Skeletal muscle satellite cell (primary cell): ENCODE results near the gene ESAM.
"Not testable (repeated sequence)": the region's sequence is repeated elsewhere in the genome, so short reads cannot be mapped to it uniquely, and the experiment has no call there.

Experiments
- H3K27me3 ChIP-seq: 2 replicates; pipeline ENCODE4 v1.7.0; 2013; ENCODE audit warnings: low read length; ENCODE audit not compliant: control insufficient read depth, insufficient read depth
- H3K36me3 ChIP-seq: 2 replicates; pipeline ENCODE4 v1.7.0; 2013; ENCODE audit warnings: mild to moderate bottlenecking, control low read depth, low read length; ENCODE audit not compliant: insufficient read depth
- H3K4me1 ChIP-seq: 2 replicates; pipeline ENCODE4 v1.7.0; 2013; ENCODE audit warnings: low read length; ENCODE audit not compliant: control insufficient read depth, insufficient read depth
- H3K4me2 ChIP-seq: 2 replicates; pipeline ENCODE4 v1.7.0; 2013; ENCODE audit warnings: mild to moderate bottlenecking, low read length
- H3K4me3 ChIP-seq: 2 replicates; pipeline ENCODE4 v1.7.0; 2013; ENCODE audit warnings: low read length
- H3K9ac ChIP-seq: 2 replicates; pipeline ENCODE4 v1.7.0; 2013; ENCODE audit warnings: mild to moderate bottlenecking, low read depth, low read length, moderate library complexity
- H3K9me3 ChIP-seq: replicated peaks from 2 replicates; pipeline ENCODE4 v1.7.0; 2013; ENCODE audit warnings: mild to moderate bottlenecking, control low read depth, low read length

ESAM gene

GRCh38 chr11:124796312-124796711 is 34.2 kb upstream of the ESAM start:
- no peaks in the 10 kb centered on the region for H3K27me3 ChIP-seq
- no peak overlapping the region for H3K4me2 ChIP-seq
- H3K36me3 ChIP-seq: no peaks in the 10 kb centered on the region
- no peak overlapping the region for H3K4me3 ChIP-seq
- H3K9me3 ChIP-seq: no peaks in the 10 kb centered on the region
- no peak overlapping the region for H3K9ac ChIP-seq
- H3K4me1 ChIP-seq: peaks cover 35% of the 10 kb centered on the region

- Histone ChIP-seq H3K36me3 (no peaks in the 10 kb centered on the region), H3K4me2 (no peak overlapping the region), H3K27me3 (no peaks in the 10 kb centered on the region), H3K4me1 (peaks cover 26% of the 10 kb centered on the region), H3K9ac (no peak overlapping the region), H3K4me3 (no peak overlapping the region), H3K9me3 (no peaks in the 10 kb centered on the region)
Measured at GRCh38 chr11:124793466-124794278, 31.6 kb upstream of the ESAM start.

- Histone ChIP-seq H3K36me3 (no peaks in the 10 kb centered on the region), H3K9me3 (no peaks in the 10 kb centered on the region), H3K9ac (no peak overlapping the region), H3K27me3 (no peaks in the 10 kb centered on the region), H3K4me3 (no peak overlapping the region), H3K4me2 (no peak overlapping the region), H3K4me1 (peaks cover 23% of the 10 kb centered on the region)
Measured at GRCh38 chr11:124791626-124792341, 29.7 kb upstream of the ESAM start.

GRCh38 chr11:124788521-124788920 is 26.4 kb upstream of the ESAM start:
- Histone ChIP-seq H3K27me3 (no peaks in the 10 kb centered on the region), H3K4me3 (no peak overlapping the region)

GRCh38 chr11:124784051-124784450 is 22.0 kb upstream of the ESAM start:
- Histone ChIP-seq H3K9me3 (no peaks in the 10 kb centered on the region), H3K36me3 (no peaks in the 10 kb centered on the region), H3K9ac (no peak overlapping the region), H3K4me2 (no peak overlapping the region), H3K4me1 (peaks cover 5% of the 10 kb centered on the region), H3K27me3 (no peaks in the 10 kb centered on the region), H3K4me3 (no peak overlapping the region)

More at GRCh38 chr11:124788521-124788920, 26.4 kb upstream of the ESAM start:
- Histone ChIP-seq H3K4me1 (peaks cover 22% of the 10 kb centered on the region), H3K9me3 (no peaks in the 10 kb centered on the region), H3K36me3 (no peaks in the 10 kb centered on the region), H3K9ac (no peak overlapping the region), H3K4me2 (no peak overlapping the region)

- H3K4me1 ChIP-seq: peaks cover under 1% of the 10 kb centered on the region
- no peak overlapping the region for H3K4me3 ChIP-seq
- H3K4me2 ChIP-seq: no peak overlapping the region
- H3K9me3 ChIP-seq: no peaks in the 10 kb centered on the region
- no peak overlapping the region for H3K9ac ChIP-seq
- no peaks in the 10 kb centered on the region for H3K27me3 ChIP-seq
- H3K36me3 ChIP-seq: no peaks in the 10 kb centered on the region
Measured at GRCh38 chr11:124783002-124783401, 20.9 kb upstream of the ESAM start.

- Histone ChIP-seq H3K4me2 (no peak overlapping the region), H3K9me3 (no peaks in the 10 kb centered on the region), H3K27me3 (no peaks in the 10 kb centered on the region), H3K9ac (no peak overlapping the region), H3K4me3 (no peak overlapping the region), H3K4me1 (no peaks in the 10 kb centered on the region), H3K36me3 (no peaks in the 10 kb centered on the region)
Measured at GRCh38 chr11:124779568-124779967, 17.5 kb upstream of the ESAM start.

GRCh38 chr11:124778281-124778680 is 16.2 kb upstream of the ESAM start:
- no peaks in the 10 kb centered on the region for H3K36me3 ChIP-seq
- no peak overlapping the region for H3K4me2 ChIP-seq
- no peak overlapping the region for H3K4me3 ChIP-seq
- no peaks in the 10 kb centered on the region for H3K27me3 ChIP-seq
- H3K9me3 ChIP-seq: no peaks in the 10 kb centered on the region
- H3K4me1 ChIP-seq: no peaks in the 10 kb centered on the region
- H3K9ac ChIP-seq: no peak overlapping the region

- H3K4me1 ChIP-seq: no peaks in the 10 kb centered on the region
- H3K36me3 ChIP-seq: no peaks in the 10 kb centered on the region
- H3K4me3 ChIP-seq: no peak overlapping the region
- no peak overlapping the region for H3K9ac ChIP-seq
- no peaks in the 10 kb centered on the region for H3K9me3 ChIP-seq
- no peaks in the 10 kb centered on the region for H3K27me3 ChIP-seq
- H3K4me2 ChIP-seq: no peak overlapping the region
Measured at GRCh38 chr11:124776865-124777645, 15.0 kb upstream of the ESAM start.

GRCh38 chr11:124770959-124771358 is 8.9 kb upstream of the ESAM start:
- H3K27me3 ChIP-seq, H3K4me2 ChIP-seq, H3K9me3 ChIP-seq, H3K4me3 ChIP-seq, H3K9ac ChIP-seq: not testable (repeated sequence)
- peaks cover 26% of the 10 kb centered on the region for H3K36me3 ChIP-seq
- peaks cover 22% of the 10 kb centered on the region for H3K4me1 ChIP-seq
